HG03280 (cell line): Measurements from ENCODE around the gene SFTPB.
A peak's percentile ranks its signal among the peaks of the same experiment; 100 is the strongest.
"Not testable (repeated sequence)": the region's sequence is repeated elsewhere in the genome, so short reads cannot be mapped to it uniquely, and the experiment has no call there.

ENCODE experiments used
- ATAC-seq: cut with Tn5 transposase; IDR thresholded peaks from one replicate; pipeline ENCODE4 v1.9.1; 2021; ENCODE audit warnings: mild to moderate bottlenecking, moderate library complexity; ENCODE audit not compliant: unreplicated experiment

SFTPB gene

DNA sequence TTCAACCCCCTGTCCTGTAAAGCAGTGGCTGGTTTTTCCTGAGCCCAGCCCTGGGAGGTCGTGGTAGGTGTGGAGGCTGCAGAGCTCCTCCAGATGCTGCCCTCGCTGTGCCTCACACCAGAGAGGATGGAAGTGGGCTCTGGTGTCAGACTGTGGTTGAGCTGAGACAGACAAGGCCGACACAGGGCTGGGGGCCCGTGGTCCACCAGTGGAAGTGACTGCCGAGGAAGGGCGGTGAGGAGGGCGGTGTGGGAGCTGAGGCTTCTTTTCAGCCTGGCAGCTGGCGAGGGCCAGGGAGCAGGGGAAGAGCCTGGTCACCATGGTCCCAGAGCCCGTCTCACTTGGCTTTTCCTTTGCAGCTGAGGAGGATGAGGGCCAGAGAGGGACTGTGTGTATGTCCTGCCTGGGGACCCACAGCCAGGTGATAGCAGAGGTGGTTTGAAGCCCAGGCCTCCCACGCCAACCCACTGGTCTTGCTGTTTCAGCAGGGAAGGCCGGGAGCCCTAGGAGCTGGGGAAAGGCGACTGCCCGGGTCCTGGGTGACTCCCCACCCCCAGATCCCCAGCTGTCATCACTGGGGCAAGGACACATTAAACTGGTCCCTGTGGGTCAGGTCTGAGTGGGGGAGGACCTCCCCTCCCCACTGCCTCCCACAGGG, 8.5 kb downstream of the SFTPB start:
- no peak for ATAC-seq

DNA sequence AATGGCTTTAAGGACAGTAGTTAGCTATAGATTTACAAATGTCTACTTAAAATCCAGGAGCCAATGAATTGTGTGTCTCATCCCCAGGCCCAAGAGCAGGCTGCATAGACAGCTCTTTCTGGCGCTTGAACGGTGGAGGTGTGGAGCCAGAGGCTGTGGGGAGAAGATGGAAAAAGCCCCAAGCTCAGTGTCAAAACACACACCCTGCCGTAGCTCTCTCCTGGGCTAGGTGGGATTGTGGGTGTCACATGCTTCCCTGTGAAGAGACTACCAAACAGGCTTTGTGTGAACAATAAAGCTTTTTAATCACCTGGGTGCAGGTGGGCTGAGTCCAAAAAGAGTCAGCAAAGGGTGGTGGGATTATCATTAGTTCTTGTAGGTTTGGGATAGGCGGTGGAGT, 10.6 kb downstream of the SFTPB start:
- ATAC-seq, result not testable (repeated sequence)

DNA sequence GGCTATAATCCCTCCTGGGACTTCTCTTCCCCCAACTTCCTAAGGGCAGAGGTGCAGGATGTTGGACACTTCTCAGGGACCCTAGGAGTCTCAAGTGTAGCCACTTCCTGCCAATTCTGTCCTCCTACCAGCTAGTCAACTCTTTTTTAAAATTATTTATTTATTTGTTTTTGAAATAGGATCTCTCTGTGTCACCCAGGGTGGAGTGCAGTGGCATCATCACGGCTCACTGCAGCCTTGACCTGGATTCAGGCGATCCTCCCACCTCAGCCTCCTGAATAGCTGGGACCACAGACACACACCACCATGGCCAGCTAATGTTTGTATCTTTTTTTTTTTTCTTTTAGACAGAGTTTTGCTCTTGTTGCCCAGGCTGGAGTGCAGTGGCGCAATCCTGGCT, 11.5 kb downstream of the SFTPB start:
- ATAC-seq, result no peak

- ATAC-seq, result no peak
Observed at GRCh38 chr2:85655961-85656417, 12.0 kb downstream of the SFTPB start.

DNA sequence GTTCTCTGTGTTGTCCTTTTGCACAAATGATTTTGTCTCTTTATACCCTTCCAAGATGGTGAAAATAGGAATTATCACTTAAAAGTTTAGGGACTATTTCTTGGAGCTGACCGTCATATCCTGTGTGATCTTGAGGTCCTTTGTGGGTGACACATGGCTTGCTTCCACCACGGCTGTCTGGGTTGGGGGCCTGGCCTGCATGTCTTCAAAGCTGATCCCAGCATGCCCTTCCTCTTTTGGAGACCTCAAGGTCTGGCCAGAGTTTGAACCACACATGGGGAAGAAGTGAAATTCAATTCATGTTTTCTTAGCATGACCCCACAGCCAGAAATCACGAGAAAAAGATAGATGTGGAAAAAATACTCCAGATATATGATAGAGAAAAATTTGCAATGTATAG, 14.0 kb downstream of the SFTPB start:
- no peak for ATAC-seq

DNA sequence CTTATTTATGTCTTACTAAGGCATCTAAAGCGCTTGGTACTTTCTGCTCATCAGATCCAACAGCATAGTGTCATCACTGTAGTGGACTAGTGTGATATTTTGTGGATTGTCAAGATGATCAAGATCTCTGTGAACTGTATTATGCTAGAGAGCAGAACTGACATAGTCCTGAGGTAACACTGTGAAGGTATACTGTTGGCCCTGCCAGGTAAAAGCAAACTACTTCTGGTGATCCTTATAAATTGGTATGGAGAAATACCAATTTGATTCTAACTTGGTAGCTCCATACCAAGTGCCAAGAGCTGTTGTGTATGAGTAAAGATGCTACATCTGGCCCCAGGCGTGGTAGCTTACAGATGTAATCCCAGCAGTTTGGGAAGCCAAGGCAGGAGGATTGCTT, 15.9 kb downstream of the SFTPB start:
- no peak for ATAC-seq

DNA sequence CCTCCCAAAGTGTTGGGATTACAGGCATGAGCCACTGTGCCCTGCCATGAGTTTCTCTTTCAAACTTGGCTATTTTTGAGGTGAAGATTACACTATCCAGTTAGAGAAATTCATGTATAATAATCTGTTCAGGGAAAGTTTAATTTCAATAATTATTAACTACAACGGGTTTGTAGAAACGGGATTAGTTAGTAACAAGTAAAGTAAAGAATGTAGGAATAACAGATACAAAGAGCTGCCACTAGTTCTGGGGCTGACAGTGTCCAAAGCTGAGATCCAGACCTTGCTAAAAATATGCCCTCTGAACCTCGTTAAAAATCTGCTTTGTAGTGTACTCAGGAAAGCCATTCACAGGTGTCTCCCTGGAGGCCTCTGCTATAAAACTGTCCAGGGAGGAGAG, 16.9 kb downstream of the SFTPB start:
- ATAC-seq, result no peak

GRCh38 chr2:85650456-85650855, 17.5 kb downstream of the SFTPB start:
- ATAC-seq, result no peak

DNA sequence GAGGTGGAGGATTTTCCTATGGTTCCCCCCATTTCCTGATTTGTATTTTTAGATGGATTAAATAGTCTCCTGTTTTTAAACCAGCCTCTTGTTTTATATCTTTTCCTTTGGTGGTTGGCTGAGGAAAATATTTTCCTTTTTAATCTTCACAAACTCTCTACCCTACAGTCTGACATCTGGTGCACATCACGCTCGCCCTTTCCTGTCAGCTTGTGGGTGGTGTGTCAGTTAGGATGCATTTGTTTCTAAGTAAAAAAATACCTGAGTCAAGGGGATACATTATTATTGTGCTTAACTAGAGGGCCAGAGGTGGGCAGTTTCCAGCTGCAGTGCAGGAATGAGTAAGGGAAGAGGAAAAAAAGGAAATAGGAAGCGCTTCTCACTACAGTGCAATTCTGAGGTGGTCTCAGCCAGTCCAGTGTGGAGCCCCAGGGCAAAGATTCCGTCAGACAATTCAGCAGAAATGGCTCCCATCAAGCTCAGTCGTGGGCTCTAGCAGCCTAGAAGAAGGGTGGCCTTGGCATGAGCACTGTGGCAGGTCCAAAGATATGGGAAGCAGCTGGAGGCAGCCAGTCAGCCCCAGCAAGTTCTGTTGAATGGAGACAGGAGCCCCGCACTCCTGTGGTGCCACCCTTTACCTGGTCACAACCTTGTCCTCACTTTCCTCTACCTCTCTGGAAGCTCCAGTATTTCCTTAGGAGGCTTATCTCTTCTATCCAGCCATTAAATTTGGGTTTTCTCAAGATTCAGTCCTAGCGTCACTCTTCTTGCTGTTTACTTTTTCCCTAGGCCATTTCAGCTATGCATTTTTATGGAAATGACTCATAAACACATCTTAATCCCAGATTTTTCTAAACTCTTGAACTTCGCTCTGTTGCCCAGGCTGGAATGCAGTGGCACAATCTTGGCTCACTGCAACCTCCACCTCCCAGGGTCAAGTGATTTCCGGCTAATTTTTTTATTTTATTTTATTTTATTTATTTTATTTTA, 18.5 kb downstream of the SFTPB start:
- ATAC-seq, result no peak

- ATAC-seq, result no peak
Observed at GRCh38 chr2:85648619-85649018, 19.4 kb downstream of the SFTPB start.

GRCh38 chr2:85647823-85648526, 20.0 kb downstream of the SFTPB start:
- no peak for ATAC-seq

DNA sequence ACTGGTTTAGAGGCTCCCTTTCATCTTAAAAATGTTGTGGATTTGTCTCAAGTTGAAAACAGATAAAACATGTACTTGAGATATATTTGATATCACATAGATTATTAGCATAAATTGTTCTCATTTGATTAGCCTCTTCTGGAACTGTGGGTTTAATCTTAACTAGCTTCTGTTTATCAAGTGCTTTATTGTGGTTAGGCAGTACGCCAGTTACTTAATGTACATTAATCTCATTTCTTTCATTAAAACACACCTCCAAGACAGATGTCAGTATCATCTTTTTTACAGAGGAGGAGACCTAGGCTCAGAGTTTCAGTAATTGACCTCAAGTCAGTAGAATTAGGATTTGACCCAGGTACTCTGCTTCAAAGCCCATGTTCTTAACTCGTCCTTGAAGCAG, 21.8 kb downstream of the SFTPB start:
- ATAC-seq, result no peak

GRCh38 chr2:85644909-85645308, 23.1 kb downstream of the SFTPB start:
- ATAC-seq, result no peak

GRCh38 chr2:85642725-85643124, 25.3 kb downstream of the SFTPB start:
- peak; percentile 78 for ATAC-seq

DNA sequence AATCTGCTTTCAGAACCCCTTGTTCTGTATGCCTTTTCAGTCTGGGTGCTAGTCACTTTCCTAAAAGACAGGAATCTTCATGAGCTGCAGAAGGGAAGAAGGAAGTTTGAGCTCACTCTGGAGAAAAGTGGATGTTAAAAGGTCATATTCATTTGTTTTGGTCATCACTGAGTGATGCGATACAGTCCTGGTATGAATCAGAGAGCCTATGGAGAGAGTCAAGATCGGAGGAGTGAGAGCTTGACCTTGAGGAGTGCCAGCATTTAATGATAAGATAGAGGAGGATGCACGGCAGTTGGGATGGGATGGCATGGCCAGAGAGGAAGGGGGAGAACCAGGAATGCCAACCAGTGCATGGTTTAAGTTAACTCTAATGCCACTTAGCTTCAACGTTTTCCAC, 32.4 kb downstream of the SFTPB start:
- ATAC-seq, result no peak

GRCh38 chr2:85635011-85635410, 33.0 kb downstream of the SFTPB start:
- no peak for ATAC-seq

DNA sequence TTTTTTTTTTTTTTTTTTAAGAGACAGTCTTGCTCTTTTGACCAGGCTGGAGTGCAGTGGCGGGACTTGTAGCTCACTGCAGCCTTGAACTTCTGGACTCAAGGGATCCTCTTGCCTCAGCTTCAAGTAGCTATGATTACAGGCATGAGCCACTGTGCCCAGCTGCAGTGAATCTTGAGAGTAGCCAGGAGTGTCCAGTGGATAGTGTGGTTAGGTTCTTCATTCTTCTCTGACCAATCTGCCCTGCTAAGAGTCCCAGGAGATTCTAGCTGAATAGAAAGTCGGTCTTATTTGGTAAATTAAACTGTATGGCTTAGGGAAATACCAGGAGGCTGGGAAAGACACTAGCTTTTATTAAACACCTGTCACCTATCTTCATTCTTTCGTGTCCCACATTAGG, 36.7 kb downstream of the SFTPB start:
- ATAC-seq, result no peak

DNA sequence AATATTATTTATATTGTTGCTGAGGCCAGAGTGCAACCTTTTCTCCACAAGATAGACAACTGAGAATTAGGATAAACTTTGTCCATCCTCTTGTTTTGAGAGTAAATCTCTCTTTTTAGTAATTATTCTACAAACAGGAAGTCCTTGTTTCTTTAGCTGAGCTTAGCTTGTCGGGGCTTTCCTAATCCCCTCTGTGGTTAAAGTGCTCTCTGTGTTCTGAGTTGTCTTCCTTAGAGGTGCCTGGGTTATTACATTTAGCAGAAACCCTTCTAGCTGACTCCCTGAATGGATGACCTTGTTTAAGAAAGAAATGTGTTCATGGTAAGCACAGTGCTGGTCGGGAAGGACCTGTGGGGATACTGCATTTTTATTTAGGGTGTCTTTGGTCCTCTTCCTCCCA, 39.3 kb downstream of the SFTPB start:
- ATAC-seq, result no peak

DNA sequence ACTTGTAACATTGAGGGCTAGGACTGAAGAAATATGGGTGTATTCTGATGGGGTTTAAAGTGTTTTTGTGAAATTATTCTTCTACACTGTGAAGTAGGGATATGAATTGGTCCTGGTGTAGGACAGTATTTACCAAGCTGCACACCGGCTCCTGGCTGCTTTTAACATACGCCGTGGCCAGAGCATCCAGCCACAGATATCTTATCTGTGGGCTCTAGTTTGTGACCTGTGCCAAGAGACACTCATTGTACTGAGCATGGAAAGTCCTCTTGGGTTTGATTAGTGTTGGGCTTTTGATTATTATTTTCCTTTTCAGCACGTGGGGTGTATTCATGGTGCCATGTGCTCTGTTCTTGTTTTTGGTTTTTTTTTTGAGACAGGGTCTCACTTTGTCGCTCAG, 44.0 kb downstream of the SFTPB start:
- no peak for ATAC-seq

DNA sequence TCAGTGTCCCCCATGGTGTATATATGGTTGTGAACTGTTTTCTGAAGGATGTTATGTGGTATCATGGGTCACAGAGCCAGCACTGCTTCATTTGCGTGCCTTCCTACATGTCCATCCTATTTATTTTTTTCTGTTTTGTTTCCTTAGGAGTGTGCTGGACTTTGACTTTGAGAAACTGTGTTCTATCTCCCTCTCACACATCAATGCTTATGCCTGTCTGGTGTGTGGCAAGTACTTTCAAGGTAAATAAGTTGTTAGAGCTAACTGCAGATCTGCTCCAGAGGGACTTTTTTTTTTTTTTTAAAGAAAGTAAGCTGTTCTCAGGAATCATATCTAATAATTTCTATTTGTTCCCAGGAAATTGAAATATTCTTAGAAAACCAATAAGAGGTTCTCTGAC, 46.7 kb downstream of the SFTPB start:
- ATAC-seq, result no peak

- no peak for ATAC-seq
Observed at GRCh38 chr2:85619617-85620016, 48.4 kb downstream of the SFTPB start.

GRCh38 chr2:85617723-85618122, 50.3 kb downstream of the SFTPB start:
- ATAC-seq, result not testable (repeated sequence)
